ENCODE measurements around the gene ADGRF3.

DNA sequence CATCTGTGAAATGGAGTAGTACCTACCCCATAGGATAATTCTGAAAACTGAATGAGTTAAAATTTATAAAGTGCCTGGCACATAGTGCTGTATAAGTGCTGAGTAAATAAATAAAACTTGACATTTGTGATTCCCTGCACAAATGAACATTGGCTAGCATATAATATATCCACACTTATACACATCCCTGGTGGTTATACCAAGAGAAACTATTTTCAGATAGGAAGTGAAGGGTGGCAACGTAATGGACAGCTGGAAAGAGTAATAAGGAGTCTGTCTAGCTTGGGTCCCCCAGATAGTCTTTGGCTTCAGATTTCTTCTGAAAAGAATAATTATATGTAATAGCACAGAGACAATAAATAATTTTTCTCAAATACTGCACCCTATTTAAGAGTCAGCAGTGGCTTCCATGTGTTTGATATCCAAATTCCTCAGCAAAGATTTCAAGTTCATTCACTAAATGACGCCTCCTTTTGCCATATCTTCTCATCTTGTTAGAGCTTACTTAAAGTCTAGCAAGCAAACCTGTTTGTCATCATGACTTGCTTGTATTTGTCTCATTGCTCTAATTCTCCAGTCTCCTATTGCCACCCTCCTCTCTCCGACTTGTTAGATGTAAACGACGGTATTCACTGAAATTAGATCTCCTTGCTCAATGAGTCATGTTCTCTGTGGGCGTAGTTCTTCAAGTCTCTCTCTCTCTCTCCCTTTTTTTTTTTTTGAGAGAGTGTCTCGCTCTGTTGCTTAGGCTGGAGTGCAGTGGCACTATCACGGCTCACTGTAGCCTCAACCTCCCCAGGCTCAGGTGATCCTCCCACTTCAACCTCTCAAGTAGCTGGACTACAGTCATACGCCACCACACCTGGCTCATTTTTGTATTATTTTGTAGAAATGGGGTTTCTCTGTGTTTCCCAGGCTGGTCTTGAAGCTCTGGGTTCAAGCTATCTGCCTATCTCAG, 8.7 kb upstream of the ADGRF3 start:
- TF ChIP-seq, protein P1, sequence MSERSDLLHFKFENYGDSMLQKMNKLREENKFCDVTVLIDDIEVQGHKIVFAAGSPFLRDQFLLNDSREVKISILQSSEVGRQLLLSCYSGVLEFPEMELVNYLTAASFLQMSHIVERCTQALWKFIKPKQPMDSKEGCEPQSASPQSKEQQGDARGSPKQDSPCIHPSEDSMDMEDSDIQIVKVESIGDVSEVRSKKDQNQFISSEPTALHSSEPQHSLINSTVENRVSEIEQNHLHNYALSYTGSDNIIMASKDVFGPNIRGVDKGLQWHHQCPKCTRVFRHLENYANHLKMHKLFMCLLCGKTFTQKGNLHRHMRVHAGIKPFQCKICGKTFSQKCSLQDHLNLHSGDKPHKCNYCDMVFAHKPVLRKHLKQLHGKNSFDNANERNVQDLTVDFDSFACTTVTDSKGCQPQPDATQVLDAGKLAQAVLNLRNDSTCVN (CRISPR knock-in tag; IDR thresholded peaks at IDR 0.05; ENCODE audit: borderline replicate concordance), result no peak
- TF ChIP-seq EP300 (IDR thresholded peaks at IDR 0.05; ENCODE audit: low read depth in 2 of 2, low read length in 2 of 2) (no peak), EP300 (CRISPR knock-in tag; IDR thresholded peaks at IDR 0.05; ENCODE audit: borderline replicate concordance) (no peak), ZNF614 (CRISPR knock-in tag; IDR thresholded peaks at IDR 0.05; ENCODE audit: borderline replicate concordance) (no peak), FOSL1 (CRISPR knock-in tag; IDR thresholded peaks at IDR 0.05; ENCODE audit: borderline replicate concordance) (no peak)
